A673 (cell line): ENCODE data around the gene NSUN2. TPM values are rescaled to one million over a fixed set of nuclear protein-coding genes. Genes with fewer than 3 reads are reported as not detected.

Experiments used
- BruUV-seq: library from RNA; stranded (reverse); fragments of 400-500 nt; replicated peaks from 2 replicates; lab custom pipeline; 2021; lab: Mats Ljungman, UMichigan
- CTCF ChIA-PET: fragments of 300-600 bp; sonication (Branson Sonifier 250); formaldehyde crosslinking; loops from one replicate; lab custom pipeline; 2022; ENCODE audit warnings: antibody characterized with exemption; lab: Charles Lee
- POLR2A ChIA-PET: fragments of 300-600 bp; sonication (Branson Sonifier 250); formaldehyde crosslinking; loops from one replicate; lab custom pipeline; 2022; ENCODE audit warnings: antibody characterized with exemption; ENCODE audit not compliant: low non-redundant PET; lab: Charles Lee
- DNase-seq: peaks from one replicate; pipeline ENCODE4 v3.0.0-alpha.2; 2015; ENCODE audit warnings: low spot score
- H3K27ac ChIP-seq: fragments of 200-600 bp; sonication (generic); 2 replicates; pipeline ENCODE4 v1.5.1; 2016; ENCODE audit warnings: mixed run types, low read depth, mild to moderate bottlenecking, mixed read lengths, antibody characterized with exemption, low read length; ENCODE audit not compliant: poor library complexity, severe bottlenecking
- H3K27me3 ChIP-seq: fragments of 200-600 bp; sonication (generic); replicated peaks from 2 replicates; pipeline ENCODE4 v1.6.1; 2017; ENCODE audit warnings: mixed run types, low read depth, mild to moderate bottlenecking, mixed read lengths, antibody characterized with exemption, low read length; ENCODE audit not compliant: insufficient read depth, poor library complexity
- H3K36me3 ChIP-seq: fragments of 200-600 bp; sonication (generic); 2 replicates; pipeline ENCODE4 v1.6.1; 2016; ENCODE audit warnings: mixed run types, mild to moderate bottlenecking, mixed read lengths, antibody characterized with exemption, low read length; ENCODE audit not compliant: insufficient read depth, poor library complexity, severe bottlenecking
- H3K4me1 ChIP-seq: fragments of 200-600 bp; sonication (generic); 2 replicates; pipeline ENCODE4 v1.6.1; 2017; ENCODE audit warnings: mixed run types, mild to moderate bottlenecking, mixed read lengths, antibody characterized with exemption, low read length; ENCODE audit not compliant: insufficient read depth, poor library complexity, severe bottlenecking
- H3K4me3 ChIP-seq: fragments of 200-600 bp; sonication (generic); 2 replicates; pipeline ENCODE4 v1.5.1; 2016; ENCODE audit warnings: low read depth, mixed run types, mild to moderate bottlenecking, mixed read lengths, low read length; ENCODE audit not compliant: poor library complexity, severe bottlenecking
- H3K9me3 ChIP-seq: fragments of 200-600 bp; sonication (generic); 2 replicates; pipeline ENCODE4 v1.6.1; 2016; ENCODE audit warnings: mixed run types, low read depth, mild to moderate bottlenecking, mixed read lengths, antibody characterized with exemption, low read length; ENCODE audit not compliant: poor library complexity, severe bottlenecking
- CTCF ChIP-seq: fragments of 300-800, 200-600 bp; sonication (generic); conservative IDR thresholded peaks from 2 replicates; pipeline ENCODE4 v1.5.1; 2017; ENCODE audit warnings: low read depth, mild to moderate bottlenecking, antibody characterized with exemption, low read length, moderate library complexity, mixed read lengths
- EZH2 ChIP-seq: fragments of 200-600 bp; sonication (generic); IDR thresholded peaks from 2 replicates; pipeline ENCODE4 v1.6.1; 2017; ENCODE audit warnings: borderline replicate concordance, low read depth, mild to moderate bottlenecking, mixed read lengths, antibody characterized with exemption, low read length; ENCODE audit not compliant: poor library complexity, severe bottlenecking
- intact Hi-C: fragments of 100-400 bp; cut with micrococcal nuclease; formaldehyde crosslinking; loops from one replicate; pipeline ENCODE4 v1.10.0; 2022; ENCODE audit not compliant: unreplicated experiment
- total RNA-seq: library from RNA; stranded (reverse); gene quantifications from 2 replicates; pipeline ENCODE4 v1.2.3, GENCODE V29; 2021

NSUN2 gene
- total RNA-seq, 1 experiment from 2014 or later, result 111 TPM

- H3K4me3 ChIP-seq, result no peak overlapping the region
- DNase-seq, result no peak
These were observed 41.1 kb downstream of the NSUN2 start for GRCh38 chr5:6591671-6592288.

GRCh38 chr5:6590581-6590980 lies 42.3 kb downstream of the NSUN2 start:
- Histone ChIP-seq H3K27ac (no peak overlapping the region), H3K9me3 (no peaks in the 10 kb centered on the region), H3K4me1 (no peaks in the 10 kb centered on the region), H3K36me3 (no peaks in the 10 kb centered on the region), H3K4me3 (no peak overlapping the region), H3K27me3 (peaks cover 8% of the 10 kb centered on the region)
- ChIA-PET POLR2A (no interaction called here), CTCF (no interaction called here)
- no TSS peak for BruUV-seq
- TF ChIP-seq EZH2, result no peak
- no peak for TF ChIP-seq CTCF
- no peak for DNase-seq
- intact Hi-C loops, result no loop called here

More at GRCh38 chr5:6591671-6592288, 41.1 kb downstream of the NSUN2 start:
- no peaks in the 10 kb centered on the region for H3K4me1 ChIP-seq
- no TSS peak for BruUV-seq
- no peaks in the 10 kb centered on the region for H3K9me3 ChIP-seq
- intact Hi-C loops, result no loop called here
- H3K27me3 ChIP-seq, result peaks cover 6% of the 10 kb centered on the region
- POLR2A ChIA-PET, result no interaction called here
- TF ChIP-seq EZH2, result no peak
- TF ChIP-seq CTCF, result no peak
- no peaks in the 10 kb centered on the region for H3K36me3 ChIP-seq
- no peak overlapping the region for H3K27ac ChIP-seq
- CTCF ChIA-PET, result no interaction called here

GRCh38 chr5:6587171-6587570 lies 45.7 kb downstream of the NSUN2 start:
- ChIA-PET POLR2A (no interaction called here), CTCF (no interaction called here)
- Histone ChIP-seq H3K4me3 (no peak overlapping the region), H3K9me3 (no peaks in the 10 kb centered on the region), H3K4me1 (no peaks in the 10 kb centered on the region), H3K27ac (no peak overlapping the region), H3K27me3 (peaks cover 39% of the 10 kb centered on the region), H3K36me3 (no peaks in the 10 kb centered on the region)
- intact Hi-C loops, result no loop called here
- BruUV-seq, result no TSS peak
- TF ChIP-seq EZH2 (no peak), CTCF (no peak)
- DNase-seq, result no peak
